Left forelimb (tissue), 1 donor: ENCODE results near the gene WDFY2.
A peak's percentile ranks its signal among the peaks of the same experiment; 100 is the strongest.

Experiments
- DNase-seq: peaks from one replicate; pipeline ENCODE4 v3.0.0-alpha.2; 2018; ENCODE audit warnings: low spot score

The WDFY2 gene

DNA sequence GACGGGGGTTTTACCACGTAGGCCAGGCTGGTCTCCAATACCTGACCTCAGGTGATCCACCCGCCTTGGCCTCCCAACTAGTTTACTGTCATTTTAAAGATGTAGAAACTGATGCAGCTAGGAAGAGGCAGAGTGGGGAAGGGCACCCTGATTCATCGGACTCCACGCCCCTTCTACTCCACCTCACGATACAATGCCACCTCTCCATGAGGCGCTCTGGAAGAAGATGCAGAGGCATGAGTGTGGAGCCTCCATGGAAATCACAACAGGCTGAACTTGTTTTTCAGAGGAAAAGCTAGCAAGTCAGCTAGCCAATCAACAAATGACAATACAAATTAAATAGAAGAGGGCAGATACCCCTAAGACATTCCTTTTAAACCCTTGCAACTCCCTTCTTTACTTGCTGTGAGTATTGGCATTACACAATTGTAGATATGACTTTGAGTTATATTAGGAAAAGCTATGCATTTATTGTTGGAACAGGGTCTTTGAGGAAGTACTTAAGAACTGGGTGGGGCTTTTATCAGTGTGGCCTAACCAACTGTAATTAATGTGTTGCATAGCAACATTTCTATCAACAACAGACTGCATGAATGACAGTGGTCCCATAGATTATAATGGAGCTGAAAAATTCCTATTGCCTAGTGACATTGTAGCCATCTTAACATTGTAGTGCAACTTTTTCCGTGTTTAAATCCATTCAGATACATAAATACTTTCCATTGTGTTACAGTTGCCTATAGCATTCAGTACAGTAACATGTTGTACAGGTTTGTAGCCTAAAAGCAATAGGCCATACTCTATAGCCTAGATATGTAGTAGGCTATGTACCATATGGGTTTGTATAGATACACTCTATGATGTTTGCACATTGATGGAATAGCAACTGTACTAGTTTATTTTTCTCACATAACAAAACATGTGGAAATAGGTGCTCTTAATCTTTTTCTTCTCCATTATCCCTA, 17.6 kb downstream of the WDFY2 start:
- no peak for DNase-seq

DNA sequence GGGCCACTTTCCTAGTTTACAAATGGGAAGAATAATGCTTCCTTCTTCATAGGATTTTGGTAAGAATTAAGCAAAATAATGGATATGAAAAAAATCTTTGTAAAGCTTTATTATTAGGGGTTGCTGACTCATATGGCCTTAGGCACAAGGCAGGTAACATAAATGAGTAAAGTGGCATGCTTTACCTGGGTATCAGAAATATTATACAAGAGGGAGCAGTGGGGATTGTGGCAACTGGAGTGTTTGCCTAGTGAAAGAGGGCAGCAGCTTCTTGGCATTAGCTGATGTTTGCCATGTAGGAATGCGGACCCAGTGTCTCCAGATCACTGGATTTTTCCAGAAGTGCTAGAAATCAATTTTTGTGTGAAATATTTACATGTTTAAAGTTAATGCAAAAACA, 19.5 kb downstream of the WDFY2 start:
- DNase-seq = no peak

DNA sequence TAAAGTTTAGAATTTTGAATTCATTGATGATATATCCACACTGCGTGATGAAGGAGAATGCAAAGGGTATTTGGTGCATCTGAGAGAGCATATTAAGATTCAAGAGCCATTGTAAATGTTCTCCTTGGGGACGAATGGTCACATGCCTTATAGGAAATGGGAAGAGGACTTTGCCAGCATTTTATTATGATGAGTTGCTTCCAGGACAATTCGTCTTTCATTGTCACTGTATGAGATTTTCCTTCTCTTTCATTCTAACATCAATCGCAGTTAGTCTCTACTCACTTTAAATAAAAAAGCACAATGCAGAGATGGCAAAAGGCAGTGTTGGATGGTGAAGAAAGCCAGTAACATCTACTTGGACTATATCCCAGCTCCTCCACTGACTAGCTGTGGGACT, 21.4 kb downstream of the WDFY2 start:
- DNase-seq = no peak

DNA sequence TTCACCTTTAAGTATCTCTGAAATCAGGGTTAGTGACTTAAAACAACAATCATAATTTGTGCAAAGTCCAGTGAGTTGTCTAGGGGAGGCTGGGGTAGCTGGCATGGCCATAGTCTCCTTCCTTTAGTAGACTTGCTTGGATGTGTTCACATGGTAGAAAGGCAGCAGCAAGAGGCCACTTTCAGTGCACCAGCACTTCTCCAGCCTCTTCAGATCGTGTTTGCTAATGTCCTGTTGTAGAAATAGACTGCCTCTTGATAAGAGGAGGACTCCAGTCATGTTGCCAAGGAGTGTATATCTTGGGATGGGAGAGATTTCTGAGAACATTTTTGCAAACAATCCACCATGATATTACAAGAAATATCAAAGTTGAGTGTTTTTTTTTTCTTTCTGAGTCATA, 22.9 kb downstream of the WDFY2 start:
- no peak for DNase-seq

DNA sequence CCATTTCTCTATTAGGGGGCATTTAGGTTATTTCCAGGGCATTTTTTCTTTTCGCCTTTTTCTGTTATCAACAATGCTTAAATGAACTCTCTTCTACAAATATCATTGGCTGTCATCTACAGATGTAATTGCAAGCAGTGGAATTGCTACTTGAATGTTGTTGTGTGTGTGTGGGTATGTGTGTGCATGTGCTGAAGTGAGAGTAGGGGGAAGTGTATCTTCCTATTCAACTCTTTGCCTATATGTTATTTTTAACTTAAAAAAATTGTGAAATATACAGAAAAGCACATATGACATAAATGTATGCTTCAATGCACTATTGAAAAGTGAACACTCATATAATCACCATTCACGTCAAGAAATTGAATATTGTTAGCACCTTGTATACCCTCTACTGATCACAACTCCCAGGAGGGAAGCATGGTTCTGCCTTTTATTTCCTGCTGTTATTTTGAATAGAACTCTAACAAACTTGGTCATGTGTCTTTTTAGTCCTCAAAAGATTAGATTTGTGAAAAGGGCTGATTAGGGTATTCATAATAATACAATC, 24.7 kb downstream of the WDFY2 start:
- DNase-seq = no peak

DNA sequence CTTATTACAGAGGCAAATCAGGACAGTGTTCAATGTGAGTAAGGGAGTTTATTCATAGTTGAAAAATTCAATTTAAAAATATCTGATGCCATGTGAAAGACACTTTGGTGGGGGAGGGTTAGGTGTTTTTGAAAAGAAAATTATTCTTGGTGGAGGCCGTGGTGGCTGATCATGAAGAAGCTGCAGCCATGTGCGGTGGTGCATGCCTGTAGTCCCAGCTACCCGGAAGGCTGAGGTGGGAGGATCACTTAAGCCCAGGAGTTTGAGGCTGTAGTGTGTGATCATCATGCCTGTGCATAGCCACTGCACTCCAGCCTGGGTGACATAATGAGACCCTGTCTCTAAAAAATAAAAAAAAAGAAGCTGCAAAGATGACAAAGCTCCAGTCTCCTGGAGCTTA, 28.6 kb downstream of the WDFY2 start:
- no peak for DNase-seq

DNA sequence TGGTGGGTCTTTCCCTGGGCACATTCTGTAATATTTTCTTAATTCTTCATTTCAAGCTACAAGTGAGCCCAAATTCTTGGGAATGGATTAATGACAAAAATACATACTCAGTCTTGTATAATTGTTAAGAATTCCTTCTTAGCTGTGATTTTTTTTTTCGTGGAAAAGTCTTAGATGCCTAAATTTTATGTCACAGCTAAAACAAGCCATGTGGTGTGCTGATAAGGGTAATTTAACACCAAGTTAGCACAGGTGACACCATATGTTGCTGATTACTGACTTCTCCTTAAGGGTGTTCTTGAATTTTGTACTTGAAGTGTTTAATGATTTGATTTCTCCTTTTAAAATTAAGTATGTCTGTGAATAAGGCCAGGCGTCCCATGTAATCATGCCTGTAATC, 29.3 kb downstream of the WDFY2 start:
- DNase-seq = no peak

DNA sequence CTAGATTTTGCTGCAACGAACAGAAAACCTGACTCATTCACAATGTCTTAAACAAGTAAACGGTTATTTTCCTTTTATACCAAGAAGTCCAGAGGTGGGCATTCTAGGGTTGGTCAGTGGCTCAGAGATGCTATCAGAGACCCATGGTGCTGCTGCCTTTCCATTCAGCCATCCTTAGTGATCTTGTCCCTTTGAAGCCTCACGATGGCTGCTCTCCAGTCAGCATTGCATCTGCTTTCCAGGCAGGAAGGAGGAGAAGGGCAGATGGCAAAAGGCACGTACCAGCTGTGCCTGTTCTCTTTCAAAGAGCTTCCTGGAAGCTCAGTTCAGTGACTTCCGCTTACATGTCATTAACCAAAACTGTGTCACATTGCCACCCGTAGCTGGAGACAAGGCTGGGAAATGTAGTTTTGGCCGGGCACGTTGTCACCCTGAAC, 30.1 kb downstream of the WDFY2 start:
- DNase-seq = no peak

DNA sequence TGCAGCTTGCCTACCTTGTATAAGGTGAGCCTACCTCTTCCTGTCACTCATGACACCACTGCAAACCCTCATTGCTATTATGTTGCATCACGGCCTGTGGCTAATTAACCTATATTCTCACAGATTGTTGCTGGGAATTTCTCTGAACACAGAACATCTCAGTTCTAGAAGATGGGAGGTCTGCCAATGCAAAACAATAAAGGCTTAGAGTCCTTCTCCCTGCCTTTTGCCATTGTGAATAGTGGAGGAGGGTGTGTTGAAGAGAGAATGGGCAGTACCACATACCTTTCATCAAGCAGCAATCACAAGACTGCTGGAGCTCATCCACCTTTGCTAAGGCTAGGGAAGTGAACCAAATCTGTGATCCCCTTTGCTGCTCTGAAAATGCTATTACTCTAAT, 34.4 kb downstream of the WDFY2 start:
- DNase-seq = no peak

DNA sequence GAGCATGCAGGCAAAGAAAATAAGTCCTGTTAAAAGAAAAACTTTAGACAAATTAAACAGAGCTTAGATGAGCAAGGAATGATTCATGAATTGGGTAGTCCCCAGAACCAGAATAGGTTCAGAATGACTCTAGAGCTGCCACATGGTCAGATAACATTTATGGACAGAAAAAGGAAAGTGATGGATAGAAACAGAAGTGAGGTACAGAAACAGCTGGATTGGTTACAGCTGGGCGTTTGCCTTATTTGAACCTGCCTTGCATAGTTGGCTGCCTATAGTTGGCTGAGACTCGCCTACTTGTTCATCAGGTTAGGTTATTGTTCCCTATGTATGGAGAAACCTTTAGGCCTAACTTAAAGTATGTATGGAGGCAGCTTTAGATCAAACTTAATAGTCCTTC, 35.4 kb downstream of the WDFY2 start:
- DNase-seq = no peak

DNA sequence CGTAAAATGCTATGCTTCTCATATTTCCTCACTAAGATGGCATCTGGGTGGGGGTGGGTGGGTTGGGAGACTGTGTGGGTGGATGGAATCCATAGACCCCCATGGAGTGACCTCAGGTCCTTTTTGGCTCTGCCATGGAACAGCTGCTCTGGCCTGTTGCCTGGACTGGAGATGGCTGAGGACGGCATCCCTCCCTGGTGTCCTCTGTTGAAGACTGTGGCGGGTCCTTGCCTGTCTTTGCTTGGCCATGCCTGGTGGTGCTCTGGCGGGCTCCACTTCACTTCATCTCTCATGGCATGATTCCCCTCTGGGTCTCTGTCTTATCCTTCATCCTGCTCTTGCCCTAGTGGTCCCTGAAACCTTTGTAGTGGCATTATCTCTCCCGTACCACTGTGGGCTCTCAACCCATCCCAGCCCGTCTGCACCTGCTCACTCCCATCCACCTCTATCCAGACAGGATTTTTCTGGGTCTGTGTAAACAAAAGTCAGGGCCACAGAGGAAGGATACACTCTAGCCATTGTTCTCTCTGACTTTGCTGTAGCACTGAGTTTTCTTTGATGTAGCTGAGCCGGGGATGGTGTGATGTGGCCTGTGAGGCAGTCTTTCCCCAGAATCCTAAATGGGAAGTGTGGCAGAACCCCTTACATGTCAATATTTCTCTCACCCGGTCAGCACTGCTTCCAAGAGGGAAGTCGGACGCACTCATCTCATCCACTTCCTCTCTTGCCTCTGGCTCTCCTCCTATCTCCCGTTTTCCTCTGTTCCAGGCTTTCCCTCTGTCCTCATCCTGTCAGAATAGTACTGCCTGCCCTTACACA, 36.1 kb downstream of the WDFY2 start:
- peak; percentile 79 for DNase-seq

DNA sequence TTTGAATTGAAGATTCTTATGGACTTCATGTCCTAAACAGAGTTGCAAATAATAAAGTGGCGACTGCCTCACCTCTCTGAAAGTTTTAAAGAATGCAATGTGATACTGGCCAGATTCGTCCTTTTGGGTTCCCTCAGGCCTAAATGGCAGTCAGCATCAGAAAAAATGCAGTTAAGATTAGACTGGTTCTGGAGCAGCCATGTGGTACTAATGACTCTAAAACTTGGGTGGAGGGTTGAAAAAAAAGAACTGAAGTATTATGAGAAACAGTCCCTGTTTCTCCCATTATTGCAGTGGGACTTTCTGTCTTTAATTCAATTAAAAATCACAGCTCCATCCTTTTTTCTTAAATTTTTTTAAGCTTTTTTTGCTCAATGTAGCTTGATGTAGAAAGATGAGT, 37.3 kb downstream of the WDFY2 start:
- DNase-seq = no peak

DNA sequence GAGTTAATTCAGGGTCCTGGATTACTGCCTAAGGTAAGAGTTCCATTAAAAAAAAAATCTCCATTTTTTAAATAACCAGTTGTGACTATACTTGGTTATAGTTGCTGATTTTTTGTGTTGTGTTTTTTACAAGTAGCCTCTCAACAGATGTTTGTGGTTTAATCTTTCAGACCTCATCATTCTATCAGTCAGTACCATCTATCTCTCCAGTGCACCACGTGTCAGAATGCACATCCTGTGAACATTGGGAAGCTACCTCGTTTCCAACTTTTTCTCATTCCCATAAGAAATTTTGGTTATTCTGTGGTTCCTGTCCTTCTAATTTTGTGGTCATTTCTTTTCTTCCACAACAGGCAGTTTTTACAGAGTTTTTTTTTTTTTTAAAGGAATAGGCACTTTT, 39.2 kb downstream of the WDFY2 start:
- no peak for DNase-seq

DNA sequence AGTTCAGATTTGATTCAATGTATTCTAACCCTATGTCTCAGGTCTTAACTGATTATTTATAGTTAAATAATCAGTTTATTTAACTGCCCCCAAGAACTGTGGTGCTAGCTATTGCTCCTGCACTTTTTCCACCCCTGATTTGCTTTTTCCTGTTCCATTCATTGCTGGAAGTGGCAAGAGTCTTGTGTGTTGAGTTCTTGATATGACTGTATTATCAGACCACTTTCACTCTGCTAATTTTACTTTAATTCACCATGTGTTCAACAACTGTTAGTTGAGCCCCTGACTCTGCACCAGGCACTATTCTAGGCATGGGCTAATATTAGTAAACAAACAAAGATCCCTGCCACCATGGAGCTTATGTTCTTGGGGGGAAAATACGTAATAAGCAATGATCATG, 39.9 kb downstream of the WDFY2 start:
- DNase-seq = no peak

DNA sequence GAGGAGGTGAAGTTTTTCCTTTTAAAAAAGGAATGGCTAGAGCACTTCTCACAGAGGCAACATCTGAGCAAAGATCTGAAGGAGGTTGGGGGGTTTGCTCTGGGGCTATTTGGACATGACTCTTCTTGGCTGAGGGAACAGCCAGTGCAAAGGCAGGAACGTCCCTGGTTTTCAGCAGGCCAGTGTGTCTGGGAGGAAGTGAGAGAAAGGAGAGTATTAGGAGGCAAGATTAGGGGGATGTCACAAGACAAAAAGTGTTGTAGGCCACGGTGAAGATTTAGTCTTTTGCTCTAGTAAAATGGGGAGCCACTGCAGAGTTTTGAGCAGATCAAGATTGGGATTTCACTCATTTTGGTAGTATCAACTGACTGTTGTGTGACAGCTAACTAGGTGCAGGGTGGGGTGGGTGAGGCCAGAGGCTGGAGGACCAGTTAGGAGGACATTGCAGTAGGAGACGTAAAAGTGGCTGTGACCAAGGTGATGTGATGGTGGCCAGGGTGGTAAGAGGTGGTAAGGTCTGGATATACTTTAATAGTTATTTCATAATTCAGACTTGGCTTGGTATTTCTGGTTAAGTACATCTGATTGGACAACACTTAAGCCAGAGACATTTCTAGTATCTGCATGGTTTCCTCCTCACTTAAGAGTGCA, 40.6 kb downstream of the WDFY2 start:
- DNase-seq = no peak

DNA sequence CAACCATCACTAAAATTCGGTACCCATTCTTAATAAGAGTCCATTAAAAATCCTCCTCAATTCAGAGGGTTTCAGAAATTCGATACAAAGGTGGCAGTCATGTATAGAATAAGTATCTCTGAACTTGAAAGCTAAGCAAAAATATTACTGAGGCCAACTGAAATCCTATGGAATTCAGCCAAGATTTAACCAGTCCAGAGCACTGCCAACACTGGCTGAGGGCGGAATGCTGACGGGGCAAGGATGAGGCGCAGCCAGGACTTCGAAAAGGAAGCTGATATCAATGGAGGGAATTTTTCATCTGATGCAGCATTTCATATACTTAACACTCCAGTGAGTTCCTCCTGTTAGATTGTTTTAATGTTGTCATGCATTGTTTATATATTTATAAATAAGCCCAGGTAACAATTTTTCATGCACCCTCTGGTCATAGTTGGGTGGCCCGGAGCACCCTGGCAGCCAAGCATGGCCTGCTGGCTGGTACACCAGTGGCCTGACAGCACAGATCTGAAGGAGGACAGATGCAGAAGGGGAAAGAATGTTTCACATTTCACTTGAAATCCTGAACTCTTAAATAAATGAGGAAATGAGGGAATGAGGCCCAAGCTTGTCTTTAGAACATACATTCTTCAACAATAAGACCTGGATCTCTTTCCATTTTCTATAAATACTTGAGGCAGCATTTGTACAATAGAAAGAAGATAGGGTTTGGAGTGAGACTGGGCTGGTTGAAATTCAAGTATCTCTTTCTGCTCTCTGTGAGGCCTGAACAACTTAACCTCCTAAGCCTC, 41.5 kb downstream of the WDFY2 start:
- DNase-seq = no peak

DNA sequence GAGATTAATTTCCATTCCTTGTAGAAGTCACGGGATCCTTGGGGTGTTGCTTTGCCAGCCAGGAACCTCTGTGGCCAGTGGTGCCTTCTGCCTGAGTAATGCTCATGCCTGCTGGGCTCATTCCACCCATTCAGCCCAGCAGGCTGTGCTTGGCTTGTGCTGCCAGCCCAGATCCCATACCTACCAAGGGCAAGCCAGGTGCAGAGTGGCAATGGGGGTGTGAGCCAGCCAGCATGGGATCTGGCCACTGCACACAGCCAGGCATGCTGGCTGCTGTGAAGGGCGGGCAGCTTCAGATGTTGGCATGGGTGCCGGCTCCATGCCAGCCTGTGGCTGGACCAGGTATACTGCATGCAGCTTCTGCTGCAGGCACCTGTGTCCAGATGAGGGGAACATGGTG, 42.5 kb downstream of the WDFY2 start:
- no peak for DNase-seq

DNA sequence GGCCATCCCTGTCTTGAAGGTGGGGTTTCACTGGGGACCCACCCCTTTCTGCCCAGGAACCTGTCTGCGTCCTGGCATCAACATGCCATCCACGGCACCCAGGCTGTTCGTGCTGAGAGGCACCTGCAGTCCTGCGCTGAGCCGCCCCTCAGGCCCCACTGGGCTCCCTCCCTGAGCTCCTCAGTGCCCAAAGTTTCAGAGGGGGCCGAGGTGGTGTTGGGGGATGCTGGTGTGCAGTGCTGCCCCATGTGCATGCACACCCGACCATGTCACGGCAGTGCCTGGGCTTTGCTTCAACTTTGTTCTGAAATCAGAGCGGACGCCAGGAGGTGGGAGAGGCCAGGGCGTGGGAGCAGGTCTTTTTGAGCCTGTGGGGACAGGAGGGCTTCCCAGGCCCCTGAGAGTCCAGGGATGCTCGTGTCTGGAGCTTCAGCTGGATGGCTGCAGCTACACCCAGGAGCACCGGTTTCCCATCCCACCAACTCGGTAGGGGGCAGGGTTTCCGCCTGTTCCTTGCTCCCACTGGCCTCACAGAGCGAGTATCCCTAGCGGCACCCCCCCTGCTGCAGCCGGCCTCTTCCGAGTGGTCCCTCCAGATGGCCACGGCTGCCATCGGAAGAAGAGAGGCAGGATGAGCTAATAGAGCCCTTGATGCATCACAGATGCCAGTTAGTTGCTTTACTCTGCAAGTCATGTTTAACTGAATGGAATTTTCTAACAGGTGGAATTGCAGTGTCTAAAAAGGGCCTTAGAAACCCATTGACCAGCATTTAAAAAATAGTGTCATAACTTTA, 44.0 kb downstream of the WDFY2 start:
- no peak for DNase-seq

DNA sequence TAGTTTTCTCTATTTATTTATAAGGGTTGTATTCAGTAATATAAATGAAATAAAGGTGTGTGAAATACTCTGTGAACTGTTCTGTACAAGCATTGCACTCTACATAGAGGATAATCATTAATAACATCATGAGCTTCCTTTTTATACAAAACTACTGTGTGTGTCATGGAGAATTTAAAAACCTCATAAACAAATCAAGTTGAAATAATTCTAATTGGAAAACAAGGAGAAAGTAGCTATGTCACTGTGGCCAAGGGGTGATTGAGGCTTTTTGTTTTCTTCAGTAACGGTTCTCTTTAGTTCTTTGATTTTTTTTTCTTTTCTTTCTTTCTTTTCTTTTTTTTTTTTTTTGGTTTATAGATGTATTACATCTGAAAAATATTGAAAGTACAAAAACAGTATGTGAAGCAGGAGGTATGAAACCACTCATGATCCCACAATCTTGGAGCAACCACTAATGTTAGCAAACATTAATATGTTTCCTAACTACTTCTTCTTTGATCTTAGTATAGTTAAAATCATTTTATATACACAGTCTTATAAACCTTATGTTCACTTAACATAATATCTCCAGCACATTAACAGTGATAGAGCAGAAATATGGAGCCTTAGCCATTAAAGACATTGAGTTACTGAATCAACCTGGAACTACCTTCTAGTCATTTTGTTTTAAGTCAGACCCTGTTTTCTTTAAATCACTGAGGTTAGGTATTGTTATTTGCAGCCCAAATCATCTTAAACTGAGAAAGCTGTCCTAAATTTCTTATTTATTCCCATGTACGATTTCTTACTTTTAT, 45.4 kb downstream of the WDFY2 start:
- no peak for DNase-seq

DNA sequence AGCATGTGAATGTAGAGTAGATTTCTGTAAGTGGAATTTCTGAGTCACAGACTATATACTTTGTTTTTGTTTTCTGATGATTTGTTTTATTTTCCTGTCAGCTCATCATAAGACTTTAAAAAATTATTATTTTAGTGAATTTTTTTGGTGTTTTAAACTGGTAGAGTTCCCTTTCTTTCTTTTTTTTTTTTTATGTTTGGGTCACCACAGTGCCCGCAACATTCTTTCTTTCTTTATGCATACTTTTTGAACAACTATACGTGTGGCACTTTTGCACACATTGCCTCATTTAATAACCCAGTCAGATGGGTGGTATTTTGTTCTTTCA, 46.0 kb downstream of the WDFY2 start:
- no peak for DNase-seq
